SK-N-MC (cell line): ENCODE measurements around the gene ACADL.

Experiments
- EZH2 ChIP-seq: fragments of 200-600 bp; sonication (generic); IDR thresholded peaks from one replicate; pipeline ENCODE4 v1.6.1; 2017; ENCODE audit warnings: antibody characterized with exemption
- FOXP2 ChIP-seq: optimal IDR thresholded peaks from 2 replicates; pipeline ENCODE3; 2011; ENCODE audit warnings: mild to moderate bottlenecking, moderate library complexity; ENCODE audit not compliant: insufficient read depth; ENCODE audit errors: extremely low read length, control extremely low read depth
- POLR2AphosphoS5 ChIP-seq: IDR thresholded peaks from 2 replicates; pipeline ENCODE4 v1.6.1; 2012; ENCODE audit warnings: mild to moderate bottlenecking, low read depth, low read length, borderline replicate concordance

DNA sequence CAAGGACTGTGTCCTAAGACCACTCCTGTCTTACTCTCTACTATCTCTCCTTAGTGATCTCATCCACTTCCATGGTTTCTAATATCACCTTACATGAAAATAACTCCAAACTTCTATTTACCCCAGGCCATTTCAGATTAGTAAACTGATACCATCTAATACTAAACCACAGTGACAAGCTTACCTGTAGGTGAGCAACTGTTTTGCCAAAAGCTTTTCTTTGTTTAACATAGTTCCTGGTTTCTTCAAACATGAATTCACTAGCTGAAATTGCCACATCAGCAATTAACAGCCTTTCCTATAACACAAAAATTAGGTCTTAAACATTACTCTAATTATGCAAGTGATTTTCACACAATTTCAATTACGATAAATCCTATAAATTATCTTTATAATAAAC is 22.1 kb downstream of the ACADL start:
- TF ChIP-seq EZH2 (no peak), POLR2AphosphoS5 (no peak), FOXP2 (no peak)
